Activated T-cell treated with anti-CD3 and anti-CD28 coated beads, Interleukin-2, amount 50 U/mL, for 4 hours (primary cell): ENCODE measurements around the gene GP1BB. TPM values are rescaled to one million over a fixed set of nuclear protein-coding genes. Genes with fewer than 3 reads are reported as not detected.

Source experiments
- ATAC-seq, 2 donors: fragments of 200-7000 bp; cut with Tn5 transposase; one replicate each; pipeline ENCODE4 v1.10.0; 2021
- DNase-seq: peaks from one replicate; pipeline ENCODE4 v3.0.0-alpha.2; 2020
- H3K27me3 Mint-ChIP-seq: one replicate; pipeline ENCODE4 v1.8.0; 2021; ENCODE audit warnings: low read depth, mixed read lengths
- H3K36me3 Mint-ChIP-seq: one replicate; pipeline ENCODE4 v1.8.0; 2022; ENCODE audit warnings: mixed read lengths; ENCODE audit not compliant: insufficient read depth
- H3K4me1 Mint-ChIP-seq: one replicate; pipeline ENCODE4 v1.8.0; 2021; ENCODE audit warnings: low read depth, mixed read lengths
- H3K4me3 Mint-ChIP-seq: one replicate; pipeline ENCODE4 v1.8.0; 2021; ENCODE audit warnings: mild to moderate bottlenecking, moderate library complexity, mixed read lengths
- H3K9me3 Mint-ChIP-seq: one replicate; pipeline ENCODE4 v1.8.0; 2021; ENCODE audit warnings: mixed read lengths
- total RNA-seq, 3 donors: library from RNA; stranded (reverse); gene quantifications; one replicate each; pipeline ENCODE4 v1.2.1, GENCODE V29; 2021

The GP1BB gene
- total RNA-seq, 3 donors from 2014 or later = 0.25 to 0.37 TPM; not detected in 1

DNA sequence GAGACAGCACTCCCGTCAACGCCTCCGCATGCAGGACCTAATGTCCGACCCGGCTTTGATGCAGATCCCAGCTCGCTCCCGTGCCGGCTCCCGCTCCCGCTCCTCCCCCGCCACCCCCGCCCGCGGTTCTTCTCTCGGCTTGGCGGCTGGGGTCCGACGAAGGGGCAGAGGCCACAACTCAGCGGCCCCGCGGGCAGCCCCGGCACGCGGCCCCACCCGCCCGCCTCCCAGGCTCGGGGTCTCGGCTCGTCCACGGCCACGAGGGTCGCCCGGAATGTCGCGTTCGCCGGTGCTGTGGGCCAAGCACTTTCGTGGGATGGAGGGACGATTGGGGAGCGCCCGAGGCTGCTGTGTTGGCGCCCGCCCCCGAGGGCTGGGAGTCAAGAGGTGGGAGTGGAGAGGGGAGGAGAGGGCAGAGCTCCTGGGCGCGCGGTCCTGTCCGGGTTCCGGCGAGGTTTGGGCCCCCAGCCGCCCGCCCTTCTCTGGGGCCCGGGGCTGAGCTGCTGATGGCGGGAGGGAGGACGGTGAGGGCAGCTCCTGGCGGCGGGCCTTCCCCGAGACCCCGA is 31.9 kb downstream of the GP1BB start:
- ATAC-seq = no peak
- Mint-ChIP-seq H3K9me3 (no peaks in the 10 kb centered on the region), H3K36me3 (no peaks in the 10 kb centered on the region), H3K4me3 (no peak overlapping the region), H3K4me1 (peaks cover 26% of the 10 kb centered on the region), H3K27me3 (peaks cover 62% of the 10 kb centered on the region)
- DNase-seq = no peak

GRCh38 chr22:19755722-19756287 is 32.5 kb downstream of the GP1BB start:
- H3K36me3 Mint-ChIP-seq = no peaks in the 10 kb centered on the region
- peak in 1 of 2 donors; percentile 27 for ATAC-seq
- H3K27me3 Mint-ChIP-seq = peaks cover 63% of the 10 kb centered on the region
- H3K9me3 Mint-ChIP-seq = no peaks in the 10 kb centered on the region
- DNase-seq = no peak
- peaks cover 27% of the 10 kb centered on the region for H3K4me1 Mint-ChIP-seq
- no peak overlapping the region for H3K4me3 Mint-ChIP-seq

- peak; percentile 62 to 63 for ATAC-seq
- peak overlapping the region; percentile 45 for H3K4me3 Mint-ChIP-seq
- H3K36me3 Mint-ChIP-seq = no peaks in the 10 kb centered on the region
- no peaks in the 10 kb centered on the region for H3K9me3 Mint-ChIP-seq
- peak; percentile 64 for DNase-seq
- peaks cover 27% of the 10 kb centered on the region for H3K4me1 Mint-ChIP-seq
- peaks cover 63% of the 10 kb centered on the region for H3K27me3 Mint-ChIP-seq
Observed at GRCh38 chr22:19756288-19757128, 33.2 kb downstream of the GP1BB start.

GRCh38 chr22:19757140-19757984 is 34.0 kb downstream of the GP1BB start:
- ATAC-seq (no peak), DNase-seq (no peak)
- H3K4me3 Mint-ChIP-seq = peak overlapping the region; percentile 61
- peaks cover 66% of the 10 kb centered on the region for H3K27me3 Mint-ChIP-seq
- peaks cover 30% of the 10 kb centered on the region for H3K4me1 Mint-ChIP-seq
- H3K36me3 Mint-ChIP-seq = no peaks in the 10 kb centered on the region
- no peaks in the 10 kb centered on the region for H3K9me3 Mint-ChIP-seq

DNA sequence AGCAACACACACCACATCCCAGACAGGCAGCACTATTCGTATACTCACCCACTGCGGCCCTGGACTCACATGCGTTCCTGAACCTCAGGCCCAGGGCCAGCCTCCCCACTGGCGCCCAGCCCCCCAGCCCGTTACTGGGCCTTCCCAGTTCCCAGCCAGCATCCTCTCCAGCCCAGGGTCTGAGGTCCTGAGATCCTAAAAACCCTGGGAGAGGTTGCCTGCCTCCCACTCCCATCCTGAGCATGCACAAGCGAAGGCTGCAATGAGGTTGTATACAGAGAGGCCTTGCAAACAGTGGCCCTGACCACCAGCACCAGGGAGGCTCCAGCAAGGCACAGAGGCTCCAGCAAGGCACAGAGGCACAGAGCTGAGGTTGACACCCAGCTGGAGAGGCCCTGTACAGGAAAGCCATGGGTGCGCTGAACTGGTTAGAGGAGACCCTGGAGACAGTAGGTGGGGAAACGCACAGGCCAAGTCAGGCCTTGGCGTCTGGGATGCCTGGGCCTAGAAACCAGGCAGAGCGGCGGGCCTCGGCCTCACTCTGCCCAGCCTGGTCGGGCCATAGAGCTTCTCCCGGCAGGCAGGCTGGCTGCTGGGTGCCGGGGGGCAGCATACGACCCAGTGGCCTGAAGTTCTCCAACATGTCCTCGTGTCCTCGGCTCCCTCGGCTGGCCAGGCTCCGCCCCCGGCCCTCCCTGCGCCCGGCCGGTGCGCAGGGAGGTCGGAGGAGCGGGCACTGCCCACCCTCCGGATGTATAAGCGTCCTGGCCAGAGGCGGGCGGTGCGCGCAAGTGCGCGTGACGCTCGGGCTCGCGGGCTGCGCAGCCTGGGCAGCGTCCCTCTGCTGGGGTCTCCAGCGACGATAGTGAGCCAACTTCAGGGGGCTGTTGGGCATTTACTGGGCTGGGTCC is 34.9 kb downstream of the GP1BB start:
- no peaks in the 10 kb centered on the region for H3K9me3 Mint-ChIP-seq
- no peaks in the 10 kb centered on the region for H3K36me3 Mint-ChIP-seq
- peaks cover 30% of the 10 kb centered on the region for H3K4me1 Mint-ChIP-seq
- no peak for DNase-seq
- H3K27me3 Mint-ChIP-seq = peaks cover 65% of the 10 kb centered on the region
- no peak overlapping the region for H3K4me3 Mint-ChIP-seq
- no peak for ATAC-seq

DNA sequence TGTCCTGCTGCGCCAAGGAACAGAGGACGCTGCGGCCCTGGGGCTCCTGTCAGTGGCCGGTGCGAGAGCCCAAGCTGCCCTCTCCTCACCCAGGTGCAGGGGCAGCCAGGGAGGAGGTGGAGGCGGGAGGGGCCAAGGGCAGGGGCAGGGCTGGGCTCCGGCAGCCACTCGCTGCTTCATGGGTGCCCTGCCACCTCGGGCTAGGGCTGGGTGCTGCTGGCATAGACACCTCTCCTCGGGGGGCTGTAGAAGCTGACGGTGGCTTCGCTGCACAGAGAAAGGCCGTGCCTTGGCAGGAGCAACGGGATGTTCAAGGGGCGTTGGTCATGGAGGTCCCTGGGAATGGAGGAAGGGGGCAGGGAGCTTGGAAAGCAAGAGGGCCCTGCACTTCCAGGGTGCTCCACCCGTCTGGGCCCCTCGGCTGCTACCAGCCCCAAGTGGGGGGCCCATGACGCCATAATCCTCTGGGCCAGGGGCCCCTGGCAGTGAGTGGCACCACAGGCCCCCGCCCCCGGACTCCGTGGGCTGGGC is 35.6 kb downstream of the GP1BB start:
- no peak for ATAC-seq
- no peak for DNase-seq
- Mint-ChIP-seq H3K9me3 (no peaks in the 10 kb centered on the region), H3K36me3 (no peaks in the 10 kb centered on the region), H3K4me1 (peaks cover 30% of the 10 kb centered on the region), H3K27me3 (peaks cover 65% of the 10 kb centered on the region), H3K4me3 (no peak overlapping the region)

DNA sequence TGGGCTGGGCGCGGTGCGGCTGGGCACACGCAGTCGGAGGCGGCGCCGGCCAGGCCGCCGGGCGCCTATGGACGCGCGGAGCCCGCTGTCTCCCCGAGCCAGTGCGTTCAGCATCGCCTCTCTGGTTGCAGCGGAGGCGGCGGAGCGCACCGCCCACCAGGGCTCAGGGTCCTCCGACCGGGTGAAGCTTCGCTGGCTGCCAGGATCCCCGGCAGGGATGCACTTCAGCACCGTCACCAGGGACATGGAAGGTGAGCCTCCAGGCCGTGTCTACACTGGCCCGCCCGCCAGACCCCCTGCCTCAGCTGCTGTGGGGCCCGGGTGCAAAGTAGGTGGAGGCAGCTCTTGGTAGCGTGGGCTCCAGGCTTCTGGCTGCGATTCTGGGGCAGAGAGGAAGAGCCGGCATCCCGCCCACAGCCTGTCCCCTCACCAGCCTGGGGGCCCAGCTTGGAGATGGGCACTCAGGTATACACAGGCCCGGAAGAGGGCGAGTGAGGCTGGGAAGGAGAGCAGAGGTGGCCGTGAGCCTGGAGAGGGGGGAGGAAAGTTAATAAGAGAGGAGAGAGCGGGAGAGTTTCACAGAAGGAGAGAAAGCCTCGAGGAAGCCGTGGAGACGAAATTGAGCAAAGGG is 36.2 kb downstream of the GP1BB start:
- Mint-ChIP-seq H3K4me3 (peak overlapping the region; percentile 78), H3K4me1 (peaks cover 30% of the 10 kb centered on the region), H3K9me3 (no peaks in the 10 kb centered on the region), H3K27me3 (peaks cover 64% of the 10 kb centered on the region), H3K36me3 (no peaks in the 10 kb centered on the region)
- no peak for ATAC-seq
- DNase-seq = no peak

- no peak for DNase-seq
- no peak for ATAC-seq
- H3K9me3 Mint-ChIP-seq = no peaks in the 10 kb centered on the region
- peak within 1 kb of the TSS; percentile 78 for H3K4me3 Mint-ChIP-seq
- H3K27me3 Mint-ChIP-seq = peaks cover 65% of the 10 kb centered on the region
- H3K4me1 Mint-ChIP-seq = peaks cover 33% of the 10 kb centered on the region
- no peaks in the 10 kb centered on the region for H3K36me3 Mint-ChIP-seq
Observed at GRCh38 chr22:19760058-19760950, 37.0 kb downstream of the GP1BB start, which contains the start of gene TBX1. Gene TBX1 (plus strand): TSS chr22:19760778. CDS start chr22:19760844, 66 bp downstream.

DNA sequence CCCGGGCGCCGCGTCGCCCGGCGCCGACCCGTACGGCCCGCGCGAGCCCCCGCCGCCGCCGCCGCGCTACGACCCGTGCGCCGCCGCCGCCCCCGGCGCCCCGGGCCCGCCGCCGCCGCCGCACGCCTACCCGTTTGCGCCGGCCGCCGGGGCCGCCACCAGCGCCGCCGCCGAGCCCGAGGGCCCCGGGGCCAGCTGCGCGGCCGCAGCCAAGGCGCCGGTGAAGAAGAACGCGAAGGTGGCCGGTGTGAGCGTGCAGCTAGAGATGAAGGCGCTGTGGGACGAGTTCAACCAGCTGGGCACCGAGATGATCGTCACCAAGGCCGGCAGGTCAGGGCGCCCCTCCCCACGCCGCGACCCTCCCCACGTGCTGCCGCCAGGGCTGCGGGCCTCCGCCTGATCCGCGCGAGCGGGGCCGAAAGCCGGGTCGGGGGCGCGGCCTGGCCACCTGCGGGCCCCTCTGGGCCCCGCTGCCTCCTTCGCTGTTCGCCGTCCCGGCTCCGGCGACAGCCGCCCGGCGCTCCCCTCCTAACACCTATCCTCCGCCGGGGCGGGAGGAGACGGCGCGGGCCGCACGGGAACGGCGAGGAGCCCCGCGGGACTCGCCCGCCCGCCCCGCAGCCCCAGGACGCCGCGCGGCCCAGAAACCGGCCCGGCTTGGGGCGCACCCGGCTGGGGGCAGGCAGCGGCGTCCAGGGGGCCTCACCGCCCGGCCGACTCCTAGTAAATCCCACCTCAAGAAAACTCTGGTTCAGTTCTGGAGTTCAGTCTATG is 37.8 kb downstream of the GP1BB start:
- ATAC-seq (no peak), DNase-seq (no peak)
- Mint-ChIP-seq H3K4me3 (peak overlapping the region; percentile 63), H3K9me3 (no peaks in the 10 kb centered on the region), H3K27me3 (peaks cover 62% of the 10 kb centered on the region), H3K36me3 (no peaks in the 10 kb centered on the region), H3K4me1 (peaks cover 30% of the 10 kb centered on the region)

DNA sequence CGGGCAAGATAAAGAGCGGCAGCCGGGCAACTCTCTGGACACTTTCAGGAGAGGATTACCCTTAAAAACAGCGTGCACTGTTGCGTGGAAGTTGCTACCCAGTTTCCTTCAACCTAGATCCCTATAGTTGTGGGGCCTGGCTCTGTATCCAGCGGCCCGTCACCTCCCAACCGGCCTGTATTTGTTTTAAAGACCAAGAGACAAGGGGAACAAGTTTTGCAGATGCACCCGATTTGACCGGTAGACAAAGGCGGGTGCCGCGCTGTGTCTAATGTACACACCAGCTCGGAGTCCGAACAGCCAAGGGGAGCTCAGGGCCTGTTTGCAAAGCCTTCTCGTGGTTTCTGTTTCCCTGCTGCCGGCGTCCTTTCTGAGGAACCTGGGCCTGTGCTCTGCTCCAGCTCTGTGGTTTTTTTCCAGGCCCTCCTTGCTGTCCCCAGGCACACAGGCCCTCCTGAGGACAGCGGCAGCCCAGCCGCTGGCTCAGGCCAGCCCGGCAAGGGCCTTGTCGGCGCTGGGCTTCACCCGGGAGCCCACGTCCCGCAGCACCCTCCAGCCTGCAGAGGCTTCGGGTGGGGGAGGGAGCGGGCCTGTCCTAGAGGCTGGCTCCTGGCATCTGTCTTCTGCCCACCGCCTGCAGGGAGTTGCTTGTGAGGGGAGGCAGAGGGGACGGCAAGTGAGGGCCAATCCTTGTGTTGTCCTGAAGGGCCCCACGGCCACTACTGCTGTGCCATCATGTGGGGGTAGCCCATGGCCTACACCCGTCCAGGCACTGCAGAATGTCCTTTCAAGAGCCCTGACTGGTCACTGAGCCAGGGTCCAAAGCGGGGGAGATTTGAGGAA is 38.6 kb downstream of the GP1BB start:
- Mint-ChIP-seq H3K4me1 (peaks cover 26% of the 10 kb centered on the region), H3K4me3 (peak overlapping the region; percentile 63), H3K36me3 (no peaks in the 10 kb centered on the region), H3K27me3 (peaks cover 58% of the 10 kb centered on the region), H3K9me3 (no peaks in the 10 kb centered on the region)
- ATAC-seq = no peak
- DNase-seq = no peak
